Sigmoid colon (tissue), 7 donors: Measurements from ENCODE around the gene SLC39A11. TPM values are rescaled to one million over a fixed set of nuclear protein-coding genes. Genes with fewer than 3 reads are reported as not detected.

ENCODE experiments used
- DNase-seq: peaks from one replicate; pipeline ENCODE4 v3.0.0-alpha.2; 2019
- H3K27ac ChIP-seq, 4 donors: fragments of 200-600 bp; sonication (generic); one replicate each; pipeline ENCODE4 v1.5.1; 2016 to 2019; ENCODE audit warnings: mild to moderate bottlenecking in 1 of 4
- H3K27me3 ChIP-seq, 3 donors: fragments of 200-600 bp; sonication (generic); one replicate each; pipeline ENCODE4 v1.5.1; 2019; ENCODE audit warnings: mild to moderate bottlenecking in 1 of 3
- H3K36me3 ChIP-seq, 4 donors: fragments of 200-600 bp; sonication (generic); one replicate each; pipeline ENCODE4 v1.5.1; 2016 to 2019
- H3K4me1 ChIP-seq, 4 donors: fragments of 200-600 bp; sonication (generic); one replicate each; pipeline ENCODE4 v1.5.1; 2017 to 2019
- H3K4me3 ChIP-seq, 4 donors: fragments of 200-600 bp; sonication (generic); one replicate each; pipeline ENCODE4 v1.5.1; 2017 to 2019; ENCODE audit warnings: mild to moderate bottlenecking in 2 of 4, moderate library complexity in 1 of 4
- H3K9me3 ChIP-seq, 4 donors: fragments of 200-600 bp in 3 of 4; sonication (generic) in 3 of 4; one replicate each; pipeline versions ENCODE4 v1.5.1 to v1.6.1; 2013 to 2019
- CTCF ChIP-seq, 4 experiments: fragments of 450-650 bp in 3 of 4; fragments of 200-600 bp in 1 of 4; IDR thresholded peaks; one replicate each; pipeline ENCODE4 v1.5.1; 2016 to 2019; ENCODE audit warnings: antibody characterized with exemption in 4 of 4, mild to moderate bottlenecking in 3 of 4, moderate library complexity in 2 of 4
- EP300 ChIP-seq, 4 donors: sonication (generic); formaldehyde crosslinking; IDR thresholded peaks; one replicate each; pipeline ENCODE4 v1.6.1; 2017; ENCODE audit warnings: antibody characterized with exemption in 4 of 4
- POLR2A ChIP-seq, 2 donors: fragments of 450-650 bp; IDR thresholded peaks; one replicate each; pipeline ENCODE4 v1.6.1; 2016; ENCODE audit warnings: antibody characterized with exemption in 2 of 2, mild to moderate bottlenecking in 2 of 2, moderate library complexity in 2 of 2
- POLR2AphosphoS5 ChIP-seq, 4 donors: sonication (generic); formaldehyde crosslinking; IDR thresholded peaks; one replicate each; pipeline ENCODE4 v1.6.1; 2017; ENCODE audit warnings: antibody characterized with exemption in 4 of 4
- WGBS, 2 donors: extraction: QIAGEN DNeasy Blood & Tissue Kit; methylation state at CpG; one replicate each; pipeline ENCODE4 v1.1.7; 2013; 5-methylcytosine and 5-hydroxymethylcytosine counted together
- intact Hi-C: fragments of 100-400 bp; cut with DNase I; formaldehyde crosslinking; loops from one replicate; pipeline ENCODE4 v1.15.1; 2023
- polyA plus RNA-seq, 3 donors: library from polyadenylated mRNA; stranded (reverse); fragments of 200-250 nt; gene quantifications; one replicate each; pipeline ENCODE4 v1.2.3, GENCODE V29; 2013
- total RNA-seq, 4 donors: library from RNA; depleted of rRNA; stranded (reverse); fragments of >200 nt; gene quantifications; one replicate each; pipeline ENCODE4 v1.1.0, GENCODE V29; 2016
- donor health status: healthy with polysubstance abuse.
- donor health status: Bipolar disorder and iron deficiency.
- donor health status: healthy.

Gene SLC39A11
- total and polyA plus RNA-seq, 7 donors, result 7.6 to 16.4 (median 8.4) TPM

GRCh38 chr17:72611172-72611571 lies 481.3 kb downstream of the SLC39A11 start:
- H3K27me3 ChIP-seq, result peaks cover 0 to 14% (median 0%) of the 10 kb centered on the region in 3 donors
- H3K4me1 ChIP-seq, result no peaks in the 10 kb centered on the region
- no peak for DNase-seq
- H3K27ac ChIP-seq, result no peak overlapping the region
- peaks cover 0 to 2% (median 0%) of the 10 kb centered on the region in 4 donors for H3K9me3 ChIP-seq
- no peak overlapping the region for H3K4me3 ChIP-seq
- intact Hi-C loops, result no loop called here
- no peaks in the 10 kb centered on the region for H3K36me3 ChIP-seq
- TF ChIP-seq EP300 (IDR thresholded peaks at IDR 0.05), result no peak
- no peak for TF ChIP-seq POLR2AphosphoS5 (IDR thresholded peaks at IDR 0.05)
- TF ChIP-seq POLR2A (IDR thresholded peaks at IDR 0.05), result no peak
- no peak for TF ChIP-seq CTCF (IDR thresholded peaks at IDR 0.05)
- WGBS, 2 donors, result 86 to 93% methylated on average over 9 of the region's 9 CpGs

GRCh38 chr17:72609501-72609900 lies 483.0 kb downstream of the SLC39A11 start:
- H3K36me3 ChIP-seq, result no peaks in the 10 kb centered on the region
- intact Hi-C loops, result no loop called here
- TF ChIP-seq POLR2A (IDR thresholded peaks at IDR 0.05) (no peak), EP300 (IDR thresholded peaks at IDR 0.05) (no peak), CTCF (IDR thresholded peaks at IDR 0.05) (no peak), POLR2AphosphoS5 (IDR thresholded peaks at IDR 0.05) (no peak)
- peaks cover 0 to 2% (median 0%) of the 10 kb centered on the region in 4 donors for H3K9me3 ChIP-seq
- no peaks in the 10 kb centered on the region for H3K4me1 ChIP-seq
- no peak overlapping the region for H3K27ac ChIP-seq
- H3K4me3 ChIP-seq, result no peak overlapping the region
- H3K27me3 ChIP-seq, result peaks cover 0 to 3% (median 0%) of the 10 kb centered on the region in 3 donors
- 17 to 65% methylated on average over 2 of the region's 2 CpGs for WGBS, 2 donors
- DNase-seq, result no peak

GRCh38 chr17:72608436-72608835 lies 484.1 kb downstream of the SLC39A11 start:
- peaks cover 0 to 2% (median 0%) of the 10 kb centered on the region in 4 donors for H3K9me3 ChIP-seq
- H3K36me3 ChIP-seq, result no peaks in the 10 kb centered on the region
- no peak overlapping the region for H3K4me3 ChIP-seq
- H3K4me1 ChIP-seq, result no peaks in the 10 kb centered on the region
- intact Hi-C loops, result no loop called here
- WGBS, 2 donors, result 94 to 96% methylated on average over 2 of the region's 2 CpGs
- no peak for DNase-seq
- peaks cover 0 to 12% (median 0%) of the 10 kb centered on the region in 3 donors for H3K27me3 ChIP-seq
- TF ChIP-seq POLR2AphosphoS5 (IDR thresholded peaks at IDR 0.05), result no peak
- no peak for TF ChIP-seq EP300 (IDR thresholded peaks at IDR 0.05)
- TF ChIP-seq CTCF (IDR thresholded peaks at IDR 0.05), result no peak
- TF ChIP-seq POLR2A (IDR thresholded peaks at IDR 0.05), result no peak
- no peak overlapping the region for H3K27ac ChIP-seq

GRCh38 chr17:72606656-72607055 lies 485.8 kb downstream of the SLC39A11 start:
- H3K27me3 ChIP-seq, result peaks cover 0 to 16% (median 0%) of the 10 kb centered on the region in 3 donors
- intact Hi-C loops, result no loop called here
- no peak for DNase-seq
- no peak overlapping the region for H3K27ac ChIP-seq
- H3K4me1 ChIP-seq, result no peaks in the 10 kb centered on the region
- no peaks in the 10 kb centered on the region for H3K36me3 ChIP-seq
- peaks cover 0 to 2% (median 0%) of the 10 kb centered on the region in 4 donors for H3K9me3 ChIP-seq
- no peak for TF ChIP-seq EP300 (IDR thresholded peaks at IDR 0.05)
- no peak for TF ChIP-seq POLR2A (IDR thresholded peaks at IDR 0.05)
- TF ChIP-seq POLR2AphosphoS5 (IDR thresholded peaks at IDR 0.05), result no peak
- TF ChIP-seq CTCF (IDR thresholded peaks at IDR 0.05), result no peak
- no peak overlapping the region for H3K4me3 ChIP-seq

GRCh38 chr17:72605543-72605942 lies 486.9 kb downstream of the SLC39A11 start:
- Histone ChIP-seq H3K9me3 (peaks cover 0 to 2% (median 0%) of the 10 kb centered on the region in 4 donors), H3K27me3 (peaks cover 0 to 16% (median 5%) of the 10 kb centered on the region in 3 donors), H3K4me1 (no peaks in the 10 kb centered on the region), H3K36me3 (no peaks in the 10 kb centered on the region), H3K27ac (no peak overlapping the region), H3K4me3 (no peak overlapping the region)
- TF ChIP-seq CTCF (IDR thresholded peaks at IDR 0.05) (no peak), POLR2A (IDR thresholded peaks at IDR 0.05) (no peak), EP300 (IDR thresholded peaks at IDR 0.05) (no peak), POLR2AphosphoS5 (IDR thresholded peaks at IDR 0.05) (no peak)
- intact Hi-C loops, result no loop called here
- WGBS, 2 donors, result 9 to 62% methylated on average over 1 of the region's 1 CpG
- no peak for DNase-seq
